Naive thymus-derived CD8-positive, alpha-beta T cell (primary cell): ENCODE results near the gene CYP2A13. TPM values are rescaled to one million over a fixed set of nuclear protein-coding genes. Genes with fewer than 3 reads are reported as not detected.

Source experiments
- polyA plus RNA-seq, 3 donors: library from polyadenylated mRNA; unstranded; fragments of 300-500 nt; fragmentation: Illumina TruSeq; gene quantifications; one replicate each; pipeline ENCODE4 v1.2.3, GENCODE V29; 2021
- total RNA-seq, 8 experiments: library from RNA in 2 of 8; stranded (reverse) in 2 of 8; gene quantifications; one replicate each; pipeline ENCODE4 v1.2.3 and lab custom pipeline; 2021 to 2026

Gene CYP2A13
- total and polyA plus RNA-seq, 5 experiments from 2014 or later, result not detected

Other genes with a start within 250 kb of the CYP2A13 start
- not detected for gene CYP2A6, start 238.0 kb upstream of the CYP2A13 start, total RNA-seq
- gene CYP2A6, start 238.0 kb upstream of the CYP2A13 start, polyA plus RNA-seq, result not detected
- not detected for gene CYP2A7, start 206.2 kb upstream of the CYP2A13 start, total RNA-seq
- gene CYP2A7, start 206.2 kb upstream of the CYP2A13 start, polyA plus RNA-seq, result not detected
- gene CYP2B6, start 97.2 kb upstream of the CYP2A13 start, total RNA-seq, result not detected
- not detected for gene CYP2B6, start 97.2 kb upstream of the CYP2A13 start, polyA plus RNA-seq
- not detected for gene CYP2F1, start 26.0 kb downstream of the CYP2A13 start, total RNA-seq
- gene CYP2F1, start 26.0 kb downstream of the CYP2A13 start, polyA plus RNA-seq, result under 1 TPM in 1 of 3 donors, not detected in 2; 0.19 TPM
- gene CYP2S1, start 104.8 kb downstream of the CYP2A13 start, total RNA-seq, result not detected
- gene CYP2S1, start 104.8 kb downstream of the CYP2A13 start, polyA plus RNA-seq, result not detected
- not detected for gene AXL, start 130.8 kb downstream of the CYP2A13 start, total RNA-seq
- under 1 TPM in 2 of 3 donors, not detected in 1; 0.11 to 0.21 TPM for gene AXL, start 130.8 kb downstream of the CYP2A13 start, polyA plus RNA-seq
- 100 to 1,000 TPM; 262 to 280 TPM for gene HNRNPUL1, start 175.9 kb downstream of the CYP2A13 start, total RNA-seq
- gene HNRNPUL1, start 175.9 kb downstream of the CYP2A13 start, polyA plus RNA-seq, result 10 to 100 TPM; 40.7 to 67.6 (median 46.1) TPM
- gene CCDC97, start 221.7 kb downstream of the CYP2A13 start, total RNA-seq, result 10 to 100 TPM; 46.6 to 49.1 TPM
- 10 to 100 TPM; 15.6 to 25.0 (median 24.6) TPM for gene CCDC97, start 221.7 kb downstream of the CYP2A13 start, polyA plus RNA-seq